ENCODE measurements around the gene RAD51B. TPM values are rescaled to one million over a fixed set of nuclear protein-coding genes. Genes with fewer than 3 reads are reported as not detected.

RAD51B gene
- total RNA-seq, 1 experiment from 2014 or later, result 20.0 TPM

- RAD21 ChIA-PET (ENCODE audit: low non-redundant PET in 1 of 2, low total read pairs in 2 of 2, uncharacterized antibody in 2 of 2, unreplicated experiment in 2 of 2), result no interaction called here
- Histone ChIP-seq H3K27ac (ENCODE audit: low read depth, low read length) (peak overlapping the region; percentile 23; the same call in 1 of the 2 replicates), H3K36me3 (ENCODE audit: control insufficient read depth in 1 of 2, insufficient read depth in 2 of 2, low read length in 2 of 2) (no peaks in the 10 kb centered on the region), H3K79me2 (ENCODE audit: insufficient read depth, low read length) (no peaks in the 10 kb centered on the region), H2AFZ (ENCODE audit: low read depth, low read length, poor library complexity, severe bottlenecking) (no peak overlapping the region), H3K9ac (ENCODE audit: low read length) (no peak overlapping the region), H3K9me2 (ENCODE audit: insufficient read depth) (no peaks in the 10 kb centered on the region), H3K4me1 (ENCODE audit: control insufficient read depth in 1 of 2, insufficient read depth in 2 of 2, low read length in 2 of 2) (peaks cover 49 to 70% of the 10 kb centered on the region in 2 experiments), H3K27me3 (ENCODE audit: insufficient read depth, low read length) (no peaks in the 10 kb centered on the region), H3K9me3 (ENCODE audit: control insufficient read depth in 1 of 2, insufficient read depth in 1 of 2, low read depth in 1 of 2, low read length in 2 of 2) (no peaks in the 10 kb centered on the region), H4K20me1 (ENCODE audit: insufficient read depth) (no peaks in the 10 kb centered on the region), H3K4me3 (replicated peaks in 1 of 2; ENCODE audit: low read depth in 1 of 2, low read length in 2 of 2) (no peak overlapping the region), H3K4me2 (ENCODE audit: low read length) (no peak overlapping the region)
- POLR2A ChIA-PET, result interaction anchor here (1.0 to 1.2 kb wide), 3 partner anchors 31 to 197 kb away, joined by 3 to 4 read pairs (median 3); partner anchors contain the start of gene ZFP36L1
- no TSS peak for BruUV-seq (replicated peaks)
- TF ChIP-seq SIN3A (IDR thresholded peaks at IDR 0.05; ENCODE audit: low read depth), result no peak
- no peak for TF ChIP-seq ELF1 (IDR thresholded peaks at IDR 0.05; ENCODE audit: borderline replicate concordance, low read depth)
- no peak for TF ChIP-seq ZNF274 (IDR thresholded peaks at IDR 0.05; ENCODE audit: low read depth, low read length)
- DNase-seq (ENCODE audit: low read depth, low spot score), result no peak
- ATAC-seq, result no peak
- intact Hi-C loops (cut with micrococcal nuclease), result loop anchor here (5.0 kb wide), 1 partner anchor 349 kb away; no protein-coding TSS in a partner anchor
- CTCF ChIA-PET, result interaction anchor here (1.1 kb wide), 1 partner anchor 348 kb away, joined by 3 read pairs; no protein-coding TSS in a partner anchor
Observed at GRCh38 chr14:68596701-68597100, 777.1 kb downstream of the RAD51B start.

- RAD21 ChIA-PET (ENCODE audit: low non-redundant PET in 1 of 2, low total read pairs in 2 of 2, uncharacterized antibody in 2 of 2, unreplicated experiment in 2 of 2), result interaction anchor here in 1 of 2 experiments (0.5 kb wide), 1 partner anchor 31 kb away, joined by 3 read pairs; no protein-coding TSS in a partner anchor
- ATAC-seq, result peak; percentile 4
- no peaks in the 10 kb centered on the region for H3K27me3 ChIP-seq (ENCODE audit: insufficient read depth, low read length)
- no peaks in the 10 kb centered on the region for H4K20me1 ChIP-seq (ENCODE audit: insufficient read depth)
- POLR2A ChIA-PET, result interaction anchor here (1.2 to 2.0 kb wide), 2 partner anchors 11 to 195 kb away, joined by 4 to 7 read pairs; partner anchors contain the start of gene ZFP36L1
- H3K27ac ChIP-seq (ENCODE audit: low read depth, low read length), result peak overlapping the region; percentile 94
- no peaks in the 10 kb centered on the region for H3K79me2 ChIP-seq (ENCODE audit: insufficient read depth, low read length)
- no peak for DNase-seq (ENCODE audit: low read depth, low spot score)
- CTCF ChIA-PET, result interaction anchor here (0.6 to 1.1 kb wide), 2 partner anchors 194 to 349 kb away, joined by 3 read pairs; no protein-coding TSS in a partner anchor
- intact Hi-C loops (cut with micrococcal nuclease), result loop anchor here (2.0 to 5.0 kb wide), 3 partner anchors 49 to 351 kb away; no protein-coding TSS in a partner anchor
- H3K4me2 ChIP-seq (ENCODE audit: low read length), result peak overlapping the region; percentile 73
- H3K9me2 ChIP-seq (ENCODE audit: insufficient read depth), result no peaks in the 10 kb centered on the region
- BruUV-seq (replicated peaks), result TSS peak; percentile 95
- TF ChIP-seq TCF7L2 (IDR thresholded peaks at IDR 0.05; ENCODE audit: borderline replicate concordance, extremely low read depth, insufficient read depth, insufficient read length) (no peak), EZH2phosphoT487 (IDR thresholded peaks at IDR 0.05; ENCODE audit: borderline replicate concordance) (no peak), REST (IDR thresholded peaks at IDR 0.05; ENCODE audit: low read depth) (no peak), SIN3A (IDR thresholded peaks at IDR 0.05; ENCODE audit: low read depth) (no peak)
- H3K9me3 ChIP-seq (ENCODE audit: control insufficient read depth in 1 of 2, insufficient read depth in 1 of 2, low read depth in 1 of 2, low read length in 2 of 2), result no peaks in the 10 kb centered on the region
- no peaks in the 10 kb centered on the region for H3K36me3 ChIP-seq (ENCODE audit: control insufficient read depth in 1 of 2, insufficient read depth in 2 of 2, low read length in 2 of 2)
- peak overlapping the region; percentile 42 for H2AFZ ChIP-seq (ENCODE audit: low read depth, low read length, poor library complexity, severe bottlenecking)
- H3K9ac ChIP-seq (ENCODE audit: low read length), result peak overlapping the region; percentile 54
- peaks cover 49 to 71% of the 10 kb centered on the region in 2 experiments for H3K4me1 ChIP-seq (ENCODE audit: control insufficient read depth in 1 of 2, insufficient read depth in 2 of 2, low read length in 2 of 2)
- H3K4me3 ChIP-seq (replicated peaks in 1 of 2; ENCODE audit: low read depth in 1 of 2, low read length in 2 of 2), result 0 out of 4 replicates have a peak overlapping the region, but pooled peaks of 1 of the 2 experiments have one; percentile 6
Observed at GRCh38 chr14:68598089-68598488, 778.5 kb downstream of the RAD51B start.

All from HCT116 (cell line).